HPDE6-E6E7 (cell line): ENCODE data around the gene OR8G1.
"Not testable (repeated sequence)": the region's sequence is repeated elsewhere in the genome, so short reads cannot be mapped to it uniquely, and the experiment has no call there.

ENCODE experiments used
- DNase-seq: peaks from one replicate; pipeline ENCODE4 v3.0.0; 2011; ENCODE audit warnings: missing footprints; ENCODE audit errors: extremely low spot score

OR8G1 gene

DNA sequence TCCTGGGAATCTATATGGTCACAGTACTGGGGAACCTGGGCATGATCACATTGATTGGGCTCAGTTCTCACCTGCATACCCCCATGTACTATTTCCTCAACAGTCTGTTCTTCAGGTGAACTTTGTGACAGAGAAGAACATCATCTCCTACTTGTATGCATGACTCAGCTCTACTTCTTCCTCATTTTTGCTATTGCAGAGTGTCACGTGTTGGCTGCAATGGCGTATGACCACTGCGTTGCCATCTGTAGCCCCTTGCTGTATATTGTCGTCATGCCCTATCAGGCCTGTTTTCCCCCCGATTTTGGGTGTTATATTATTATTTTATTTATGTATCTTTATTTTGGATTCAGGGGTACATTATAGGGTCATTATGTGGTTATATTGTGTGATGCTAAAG, 2.4 kb upstream of the OR8G1 start:
- DNase-seq, result no peak

DNA sequence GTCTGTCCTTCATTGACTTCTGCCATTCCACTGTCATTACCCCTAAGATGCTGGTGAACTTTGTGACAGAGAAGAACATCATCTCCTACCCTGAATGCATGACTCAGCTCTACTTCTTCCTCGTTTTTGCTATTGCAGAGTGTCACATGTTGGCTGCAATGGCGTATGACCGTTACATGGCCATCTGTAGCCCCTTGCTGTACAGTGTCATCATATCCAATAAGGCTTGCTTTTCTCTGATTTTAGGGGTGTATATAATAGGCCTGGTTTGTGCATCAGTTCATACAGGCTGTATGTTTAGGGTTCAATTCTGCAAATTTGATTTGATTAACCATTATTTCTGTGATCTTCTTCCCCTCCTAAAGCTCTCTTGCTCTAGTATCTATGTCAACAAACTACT, 9.0 kb downstream of the OR8G1 start:
- not testable (repeated sequence) for DNase-seq

DNA sequence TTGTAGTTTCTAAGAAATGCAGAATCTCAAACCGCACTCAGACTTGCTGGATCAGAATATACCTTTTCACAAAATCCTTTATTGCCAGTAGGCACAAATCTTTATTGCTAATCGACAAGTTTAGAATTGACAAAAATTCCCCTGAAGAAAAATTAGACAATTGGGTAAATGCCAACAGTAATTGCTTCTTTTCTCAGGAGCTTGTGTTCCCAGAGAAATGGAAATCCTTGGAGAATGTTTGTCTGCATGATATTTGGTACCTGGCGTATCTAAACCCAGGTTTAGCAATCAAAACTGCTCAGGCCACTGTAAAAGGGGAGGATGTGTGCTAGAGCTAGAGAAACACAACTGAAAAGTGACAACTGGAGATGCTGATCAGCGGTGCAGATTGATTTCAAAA, 15.2 kb downstream of the OR8G1 start, which contains the start of gene OR8G5:
OR8G5 (plus strand) TSS at position 301 of the 400 bp plus-strand sequence. CDS start 8,556 bp downstream, outside the sequence.
- DNase-seq, result no peak

DNA sequence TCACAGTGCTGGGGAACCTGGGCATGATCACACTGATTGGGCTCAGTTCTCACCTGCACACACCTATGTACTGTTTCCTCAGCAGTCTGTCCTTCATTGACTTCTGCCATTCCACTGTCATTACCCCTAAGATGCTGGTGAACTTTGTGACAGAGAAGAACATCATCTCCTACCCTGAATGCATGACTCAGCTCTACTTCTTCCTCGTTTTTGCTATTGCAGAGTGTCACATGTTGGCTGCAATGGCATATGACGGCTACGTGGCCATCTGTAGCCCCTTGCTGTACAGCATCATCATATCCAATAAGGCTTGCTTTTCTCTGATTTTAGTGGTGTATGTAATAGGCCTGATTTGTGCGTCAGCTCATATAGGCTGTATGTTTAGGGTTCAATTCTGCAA, 24.1 kb downstream of the OR8G1 start:
- not testable (repeated sequence) for DNase-seq

DNA sequence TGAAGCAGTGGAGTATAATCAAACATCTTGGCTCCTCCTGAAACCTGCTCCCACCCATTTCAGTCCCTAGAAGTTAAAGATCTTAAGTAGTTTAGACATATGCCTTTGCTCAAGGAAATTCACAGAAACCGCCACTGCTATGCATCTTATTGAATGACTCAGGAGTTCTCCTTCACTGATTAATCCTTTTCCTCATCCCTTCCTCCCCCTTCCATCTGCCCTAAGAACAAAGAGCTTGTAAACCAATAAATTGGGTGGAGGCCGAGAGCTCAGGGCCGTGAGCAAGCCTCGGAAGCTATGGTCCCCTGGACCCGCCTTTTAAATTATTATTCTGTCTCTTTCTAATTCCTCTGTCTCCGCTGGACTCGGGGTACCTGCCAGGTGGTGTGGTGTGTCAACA, 30.0 kb downstream of the OR8G1 start:
- DNase-seq, result not testable (repeated sequence)

DNA sequence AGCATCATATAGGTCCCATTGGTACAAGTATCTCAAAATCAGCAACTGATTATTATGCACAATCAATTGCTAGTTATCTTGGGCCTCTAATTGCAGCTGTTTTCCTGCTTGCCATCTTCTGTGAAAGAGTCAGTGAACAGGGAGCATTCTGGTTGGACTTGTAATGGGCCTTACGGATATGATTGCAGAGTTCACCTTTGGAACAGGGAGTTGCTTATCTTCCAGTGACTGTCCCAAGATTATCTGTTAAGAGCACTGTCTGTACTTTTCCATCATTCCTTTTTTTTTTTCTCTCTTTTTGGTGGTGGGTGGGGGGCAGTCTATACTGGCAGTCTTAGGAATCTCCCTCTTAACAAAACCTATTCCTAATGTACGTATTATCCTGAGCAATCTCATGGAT, 33.1 kb downstream of the OR8G1 start:
- no peak for DNase-seq

DNA sequence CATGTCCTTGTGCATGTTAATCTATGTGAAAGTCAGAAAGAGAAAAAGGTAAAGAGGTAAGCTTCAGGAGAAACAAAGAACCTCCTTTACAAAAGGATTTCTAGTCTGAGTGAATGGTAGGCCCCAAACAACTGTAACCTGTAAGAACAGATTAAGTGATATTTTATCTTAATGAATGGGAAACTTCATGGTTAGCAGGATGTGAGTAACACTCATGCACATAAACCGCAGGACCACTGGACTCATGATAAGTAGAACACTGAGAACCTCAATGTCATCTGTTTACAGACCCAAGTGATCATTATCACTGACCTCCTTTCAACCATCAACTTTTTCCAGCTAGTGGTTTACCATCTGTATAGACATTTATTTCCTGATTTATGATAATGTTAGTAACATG, 35.2 kb downstream of the OR8G1 start:
- no peak for DNase-seq

DNA sequence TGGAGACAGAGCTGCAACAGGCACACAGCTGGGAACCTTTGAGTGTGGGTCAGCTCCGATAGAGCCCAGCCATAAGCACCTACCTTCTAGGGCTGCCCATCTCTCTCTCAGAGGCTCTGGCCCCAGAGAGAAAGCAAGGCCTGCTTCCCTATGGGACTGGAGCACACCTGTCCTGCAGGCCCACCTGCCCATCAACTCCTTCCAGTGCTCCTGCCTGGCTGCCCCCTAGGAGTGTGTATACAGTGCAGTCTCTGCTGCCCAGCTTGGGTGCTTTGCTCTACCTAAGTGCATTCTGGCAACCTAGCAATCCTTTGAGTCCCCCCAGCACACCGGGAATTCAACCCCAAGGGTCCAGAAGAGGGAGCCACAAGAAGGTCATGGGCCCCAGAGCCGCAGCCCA, 36.3 kb downstream of the OR8G1 start:
- DNase-seq, result no peak

DNA sequence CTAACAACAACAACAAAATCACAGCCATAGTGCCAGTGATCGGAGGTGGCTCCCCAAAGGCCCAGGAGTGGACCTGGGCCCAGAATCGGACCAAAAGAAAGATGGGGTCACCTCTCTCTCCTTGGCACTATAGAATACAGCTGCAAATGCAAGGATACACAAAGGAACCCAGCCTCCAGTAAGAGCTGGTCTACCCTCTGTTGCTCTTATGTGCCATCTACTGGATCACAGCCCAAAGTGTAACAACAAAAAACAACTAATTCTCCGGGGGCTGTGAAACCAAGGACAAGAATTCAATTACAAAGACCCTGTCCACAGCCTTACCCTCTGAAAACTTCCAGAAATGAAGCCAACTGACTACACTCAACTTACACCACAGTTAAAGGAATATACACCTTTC, 36.9 kb downstream of the OR8G1 start:
- DNase-seq, result no peak

DNA sequence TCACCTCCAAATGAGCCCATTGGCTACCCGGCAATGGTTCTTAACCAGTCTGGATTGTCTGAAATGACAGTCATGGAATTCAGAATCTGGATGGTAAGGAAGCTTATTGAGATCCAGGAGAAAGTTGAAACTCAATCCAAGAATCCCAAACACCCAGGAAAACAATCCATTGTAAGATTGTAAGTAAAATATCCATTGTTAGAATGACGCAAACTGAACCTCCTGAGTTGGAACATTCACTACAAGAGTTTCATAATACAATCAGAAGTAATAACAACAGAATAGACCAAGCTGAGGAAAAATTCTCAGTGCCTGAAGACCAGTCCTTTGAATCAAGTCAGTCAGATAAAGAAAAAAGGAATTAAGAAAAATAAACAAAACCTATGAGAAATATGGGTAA, 37.4 kb downstream of the OR8G1 start:
- no peak for DNase-seq

DNA sequence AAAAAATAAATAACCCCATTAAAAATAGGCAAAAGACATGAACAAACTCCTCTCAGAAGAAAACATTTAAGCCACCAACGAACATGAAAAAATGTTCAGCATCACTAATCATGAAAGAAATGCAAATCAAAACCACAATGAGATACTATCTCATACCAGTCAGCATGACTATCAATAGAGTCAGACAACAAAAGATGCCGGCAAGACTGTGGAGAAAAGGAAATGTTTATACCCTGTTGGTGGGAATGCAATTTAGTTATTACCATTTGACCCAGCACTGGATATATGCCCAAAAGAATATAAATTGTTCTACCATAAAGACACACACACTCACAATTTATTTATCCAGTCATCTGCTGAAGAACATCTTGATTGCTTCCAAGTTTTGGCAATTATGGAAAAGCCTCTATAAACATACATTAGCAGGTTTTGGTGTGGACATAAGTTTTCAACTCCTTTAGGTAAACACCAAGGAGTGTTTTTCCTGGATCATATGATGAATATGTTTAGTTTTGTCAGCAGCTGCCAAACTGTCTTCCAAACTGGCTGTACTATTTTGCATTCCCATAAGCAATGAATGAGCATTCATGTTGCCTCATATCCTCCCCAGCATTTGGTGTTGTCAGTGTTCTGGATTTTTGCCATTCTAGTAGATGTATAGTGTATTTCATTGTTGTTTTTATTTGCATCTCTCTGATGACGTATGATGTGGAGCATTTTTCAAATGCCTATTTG, 44.9 kb downstream of the OR8G1 start:
- no peak for DNase-seq

DNA sequence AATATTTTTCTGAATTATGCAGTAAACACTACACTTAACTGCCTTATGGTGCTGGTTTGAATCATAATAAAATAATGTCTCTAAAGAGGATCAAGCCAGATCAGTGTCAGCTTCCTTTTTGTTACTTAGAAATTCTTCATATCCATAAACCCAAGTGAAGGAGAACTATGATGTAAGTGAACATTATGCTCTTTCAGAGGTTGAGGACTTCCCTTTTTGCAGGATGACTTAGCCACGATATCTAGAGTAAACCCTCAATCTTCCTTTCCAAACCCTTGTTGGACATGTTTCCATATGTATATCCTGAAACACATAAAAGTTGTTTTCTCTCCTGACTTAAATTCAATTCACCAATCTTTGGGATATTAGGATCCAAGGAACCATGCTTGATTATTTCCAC, 53.8 kb downstream of the OR8G1 start:
- no peak for DNase-seq

DNA sequence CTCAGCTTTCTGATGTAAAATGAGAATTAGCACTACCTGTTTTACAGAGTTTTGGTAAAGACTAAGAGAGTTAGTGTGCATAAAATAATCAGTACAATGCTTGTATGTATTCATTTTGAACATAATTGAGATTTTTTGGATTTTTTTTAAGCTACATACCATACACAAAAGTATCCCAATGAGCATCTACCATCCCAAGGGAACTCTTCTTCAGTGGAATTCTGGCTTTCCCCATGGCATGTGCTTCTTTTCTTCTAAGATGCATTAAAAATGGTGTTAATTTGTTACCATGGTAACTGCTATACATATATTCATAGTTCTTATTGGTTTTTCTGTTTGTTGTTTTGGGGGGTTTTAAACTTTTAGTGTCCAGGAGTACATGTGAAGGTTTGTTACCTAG, 55.1 kb downstream of the OR8G1 start:
- DNase-seq, result no peak

DNA sequence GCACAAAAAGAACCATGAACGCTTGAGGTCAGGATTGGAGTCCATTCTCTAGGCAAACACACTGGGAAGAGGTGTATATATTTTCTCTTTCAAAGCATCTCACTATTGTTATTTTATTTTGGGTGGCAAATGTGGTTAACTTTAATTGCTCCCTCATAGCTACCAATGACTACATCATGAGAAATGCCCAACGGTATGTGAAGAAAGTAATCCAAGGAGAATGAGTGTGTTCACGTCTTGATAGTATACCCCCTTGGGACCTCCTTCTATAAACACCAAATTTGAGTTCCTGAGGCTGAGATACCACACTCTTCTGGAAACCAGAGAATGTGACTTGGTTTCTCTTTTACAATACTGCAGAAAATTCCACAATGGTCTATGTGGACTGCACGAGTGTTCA, 57.0 kb downstream of the OR8G1 start:
- no peak for DNase-seq

DNA sequence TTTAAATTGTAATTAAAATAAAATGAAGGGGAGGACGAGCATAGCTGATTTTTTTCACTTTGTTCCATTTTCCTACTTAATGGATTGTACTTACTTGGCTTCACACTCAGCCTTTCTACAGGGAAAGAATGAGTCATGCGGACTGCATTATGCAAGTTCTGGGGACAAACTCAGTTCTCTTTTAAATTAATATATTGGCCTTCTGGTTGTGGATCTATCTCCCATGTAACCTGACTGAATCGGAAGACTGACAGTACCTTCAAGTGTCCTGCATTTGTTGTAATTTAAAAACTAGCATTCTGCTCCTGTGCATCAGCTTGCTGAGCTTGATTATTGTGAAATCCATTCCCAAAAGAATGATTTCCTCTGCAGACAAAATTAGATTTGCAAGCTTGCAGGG, 60.7 kb downstream of the OR8G1 start:
- no peak for DNase-seq

DNA sequence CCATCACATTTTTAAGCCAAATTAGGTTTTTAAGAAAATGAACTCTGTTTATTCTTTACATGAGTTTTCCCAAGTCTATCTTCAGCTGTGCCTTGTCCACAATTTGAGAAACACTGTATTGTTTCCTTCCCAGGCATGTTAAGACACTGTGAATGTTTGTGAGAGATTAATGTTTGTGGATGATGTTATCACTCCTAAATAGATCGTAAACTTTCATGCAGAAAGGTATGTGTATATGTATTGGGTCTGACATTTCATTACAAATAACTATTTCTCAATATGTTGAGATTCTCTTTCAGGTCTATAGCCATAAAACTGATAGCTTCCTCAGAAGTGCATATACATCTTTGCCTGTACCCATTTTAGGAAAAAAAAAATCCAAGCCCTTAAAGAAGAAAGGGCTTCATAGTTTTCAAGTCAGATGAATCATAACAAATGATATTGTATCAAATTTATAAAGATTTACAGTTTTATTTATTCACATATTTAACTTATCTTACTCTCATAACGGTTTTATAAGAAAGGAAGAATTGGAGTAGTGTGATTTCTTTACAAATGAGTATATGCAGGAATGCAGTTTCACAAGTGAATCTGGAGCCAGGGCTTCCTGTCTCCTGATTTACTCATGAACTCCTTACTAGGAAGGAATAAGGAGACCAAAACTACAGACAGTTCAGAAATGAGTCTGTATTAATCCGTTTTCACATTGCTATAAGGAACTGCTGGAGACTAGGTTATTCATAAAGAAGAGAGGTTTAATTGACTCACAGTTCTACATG, 61.6 kb downstream of the OR8G1 start:
- DNase-seq, result no peak
